ENCODE measurements around the gene SMYD3. TPM values are rescaled to one million over a fixed set of nuclear protein-coding genes. Genes with fewer than 3 reads are reported as not detected.

Gene SMYD3
- total and polyA plus RNA-seq, 11 donors: 6.3 to 12.1 (median 9.5) TPM

DNA sequence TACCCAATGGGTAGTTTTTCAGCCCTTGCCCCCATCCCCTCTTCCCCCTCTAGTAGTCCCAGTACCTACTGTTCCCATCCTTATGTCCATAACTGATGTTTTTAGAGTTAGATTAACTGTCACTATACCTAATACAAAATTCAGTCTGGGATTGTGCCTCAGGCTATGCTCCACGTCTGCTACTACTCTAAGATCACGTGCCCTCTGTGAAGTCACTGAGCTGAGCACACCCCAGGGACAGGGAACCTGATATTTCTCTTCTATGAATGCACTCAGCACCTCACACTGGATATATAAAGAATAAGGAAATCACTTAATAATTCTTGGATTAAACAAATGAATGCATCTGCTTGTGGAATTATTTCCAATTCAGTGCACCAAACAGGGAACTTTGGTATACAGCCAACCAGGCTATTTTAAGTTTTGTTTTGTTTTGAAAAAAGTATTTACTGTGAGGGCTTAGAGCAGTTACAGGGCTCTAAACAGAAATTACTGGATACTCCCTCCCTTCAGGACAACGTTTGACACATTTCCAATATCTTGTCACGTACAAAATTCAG lies 307.9 kb downstream of the SMYD3 start:
- Histone ChIP-seq H3K4me3 (no peak overlapping the region), H3K27me3 (no peaks in the 10 kb centered on the region), H3K27ac (no peak overlapping the region), H3K36me3 (no peaks in the 10 kb centered on the region), H3K4me1 (peaks cover 0 to 7% (median 0%) of the 10 kb centered on the region in 12 donors), H3K9me3 (no peaks in the 10 kb centered on the region)
- 55 to 71% (median 65%) methylated on average over 4 of the region's 4 CpGs for WGBS, 4 donors
- DNase-seq (no peak), ATAC-seq (peak in 1 of 4 donors; percentile 18)
- intact Hi-C loops (cut with DNase I): no loop called here
- no peak for TF ChIP-seq POLR2A (IDR thresholded peaks at IDR 0.05)
- TF ChIP-seq, protein P1, sequence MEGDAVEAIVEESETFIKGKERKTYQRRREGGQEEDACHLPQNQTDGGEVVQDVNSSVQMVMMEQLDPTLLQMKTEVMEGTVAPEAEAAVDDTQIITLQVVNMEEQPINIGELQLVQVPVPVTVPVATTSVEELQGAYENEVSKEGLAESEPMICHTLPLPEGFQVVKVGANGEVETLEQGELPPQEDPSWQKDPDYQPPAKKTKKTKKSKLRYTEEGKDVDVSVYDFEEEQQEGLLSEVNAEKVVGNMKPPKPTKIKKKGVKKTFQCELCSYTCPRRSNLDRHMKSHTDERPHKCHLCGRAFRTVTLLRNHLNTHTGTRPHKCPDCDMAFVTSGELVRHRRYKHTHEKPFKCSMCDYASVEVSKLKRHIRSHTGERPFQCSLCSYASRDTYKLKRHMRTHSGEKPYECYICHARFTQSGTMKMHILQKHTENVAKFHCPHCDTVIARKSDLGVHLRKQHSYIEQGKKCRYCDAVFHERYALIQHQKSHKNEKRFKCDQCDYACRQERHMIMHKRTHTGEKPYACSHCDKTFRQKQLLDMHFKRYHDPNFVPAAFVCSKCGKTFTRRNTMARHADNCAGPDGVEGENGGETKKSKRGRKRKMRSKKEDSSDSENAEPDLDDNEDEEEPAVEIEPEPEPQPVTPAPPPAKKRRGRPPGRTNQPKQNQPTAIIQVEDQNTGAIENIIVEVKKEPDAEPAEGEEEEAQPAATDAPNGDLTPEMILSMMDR (IDR thresholded peaks at IDR 0.05): no peak

DNA sequence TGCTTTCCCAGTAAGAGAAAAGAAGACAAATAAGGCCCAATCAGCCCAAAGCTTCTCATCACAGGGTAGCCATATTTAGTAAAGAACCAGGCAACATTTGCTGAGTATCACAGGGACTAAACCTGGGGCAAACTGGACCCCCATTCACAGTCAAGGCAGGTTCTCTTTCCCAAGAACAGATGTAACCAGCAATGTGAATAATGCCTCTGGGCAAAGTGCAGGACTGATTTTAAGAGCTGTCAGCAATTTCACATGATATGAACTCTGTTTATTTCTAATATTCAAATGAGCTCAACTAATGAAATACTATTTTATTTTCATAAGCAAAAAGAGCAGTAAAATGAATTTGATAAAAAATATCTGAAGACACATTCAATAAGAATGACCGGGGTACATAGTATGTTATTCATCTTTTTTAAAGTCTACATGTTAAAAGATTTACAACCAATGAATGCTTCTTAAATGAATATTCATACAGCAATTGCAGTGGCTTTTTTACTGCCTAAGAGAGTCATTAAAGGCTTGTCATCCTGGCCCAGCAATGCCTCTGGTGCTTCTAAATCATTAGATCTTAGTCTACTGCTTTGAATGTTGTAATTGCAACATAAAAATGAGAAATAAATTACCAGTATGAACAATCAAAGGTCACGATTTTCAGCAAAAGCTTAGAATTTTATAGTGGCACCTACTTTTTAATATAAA lies 308.8 kb downstream of the SMYD3 start:
- no peak for ATAC-seq
- peaks cover 0 to 7% (median 0%) of the 10 kb centered on the region in 12 donors for H3K4me1 ChIP-seq
- DNase-seq: no peak
- H3K4me3 ChIP-seq: no peak overlapping the region
- intact Hi-C loops (cut with DNase I): no loop called here
- no peaks in the 10 kb centered on the region for H3K27me3 ChIP-seq
- TF ChIP-seq, protein P1 (IDR thresholded peaks at IDR 0.05): no peak
- TF ChIP-seq POLR2A (IDR thresholded peaks at IDR 0.05): no peak
- no peaks in the 10 kb centered on the region for H3K36me3 ChIP-seq
- H3K9me3 ChIP-seq: no peaks in the 10 kb centered on the region
- no peak overlapping the region for H3K27ac ChIP-seq
- WGBS, 4 donors: 91 to 98% (median 95%) methylated on average over 2 of the region's 2 CpGs

DNA sequence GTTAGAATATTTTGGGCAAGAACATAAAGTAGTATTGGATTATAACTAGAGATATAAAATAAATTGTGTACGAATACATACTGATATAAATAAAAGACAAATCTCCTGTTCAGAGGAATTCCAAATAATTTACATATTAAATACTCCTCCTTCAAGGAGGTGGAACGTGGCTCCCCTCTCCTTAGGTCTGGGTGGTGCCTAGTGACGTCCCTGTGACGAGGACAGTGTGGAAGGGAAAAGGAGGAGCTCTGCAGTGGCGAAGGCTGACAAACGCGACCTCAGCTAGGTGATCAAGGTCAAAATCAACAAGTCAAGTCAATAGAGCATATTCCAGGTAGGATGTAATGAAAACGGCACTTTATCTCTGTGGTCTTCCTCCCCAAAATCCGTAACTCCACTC lies 310.0 kb downstream of the SMYD3 start:
- H3K27me3 ChIP-seq: no peaks in the 10 kb centered on the region
- WGBS, 4 donors: 90 to 96% (median 93%) methylated on average over 9 of the region's 9 CpGs
- H3K36me3 ChIP-seq: no peaks in the 10 kb centered on the region
- ATAC-seq (no peak), DNase-seq (no peak)
- H3K4me3 ChIP-seq: no peak overlapping the region
- H3K4me1 ChIP-seq: peaks cover 0 to 7% (median 0%) of the 10 kb centered on the region in 12 donors
- intact Hi-C loops (cut with DNase I): no loop called here
- H3K27ac ChIP-seq: no peak overlapping the region
- H3K9me3 ChIP-seq: no peaks in the 10 kb centered on the region
- no peak for TF ChIP-seq POLR2A (IDR thresholded peaks at IDR 0.05)
- TF ChIP-seq, protein P1 (IDR thresholded peaks at IDR 0.05): no peak

- H3K27ac ChIP-seq: no peak overlapping the region
- peaks cover 0 to 7% (median 0%) of the 10 kb centered on the region in 12 donors for H3K4me1 ChIP-seq
- no peak overlapping the region for H3K4me3 ChIP-seq
- TF ChIP-seq, protein P1 (IDR thresholded peaks at IDR 0.05): no peak
- TF ChIP-seq POLR2A (IDR thresholded peaks at IDR 0.05): no peak
- no peak for ATAC-seq
- no peaks in the 10 kb centered on the region for H3K36me3 ChIP-seq
- DNase-seq: no peak
- 84 to 97% (median 94%) methylated on average over 7 of the region's 7 CpGs for WGBS, 4 donors
- H3K27me3 ChIP-seq: no peaks in the 10 kb centered on the region
- intact Hi-C loops (cut with DNase I): no loop called here
- no peaks in the 10 kb centered on the region for H3K9me3 ChIP-seq
Observed at GRCh38 chr1:246195296-246195695, 311.8 kb downstream of the SMYD3 start.

Data from heart left ventricle (tissue), 16 donors.